GM21447 (cell line): Measurements from ENCODE around the gene CCDC14.
"Not testable (repeated sequence)": the region's sequence is repeated elsewhere in the genome, so short reads cannot be mapped to it uniquely, and the experiment has no call there.

Experiments
- ATAC-seq: cut with Tn5 transposase; IDR thresholded peaks from one replicate; pipeline ENCODE4 v1.9.1; 2021; ENCODE audit not compliant: unreplicated experiment

Gene CCDC14, protein sequence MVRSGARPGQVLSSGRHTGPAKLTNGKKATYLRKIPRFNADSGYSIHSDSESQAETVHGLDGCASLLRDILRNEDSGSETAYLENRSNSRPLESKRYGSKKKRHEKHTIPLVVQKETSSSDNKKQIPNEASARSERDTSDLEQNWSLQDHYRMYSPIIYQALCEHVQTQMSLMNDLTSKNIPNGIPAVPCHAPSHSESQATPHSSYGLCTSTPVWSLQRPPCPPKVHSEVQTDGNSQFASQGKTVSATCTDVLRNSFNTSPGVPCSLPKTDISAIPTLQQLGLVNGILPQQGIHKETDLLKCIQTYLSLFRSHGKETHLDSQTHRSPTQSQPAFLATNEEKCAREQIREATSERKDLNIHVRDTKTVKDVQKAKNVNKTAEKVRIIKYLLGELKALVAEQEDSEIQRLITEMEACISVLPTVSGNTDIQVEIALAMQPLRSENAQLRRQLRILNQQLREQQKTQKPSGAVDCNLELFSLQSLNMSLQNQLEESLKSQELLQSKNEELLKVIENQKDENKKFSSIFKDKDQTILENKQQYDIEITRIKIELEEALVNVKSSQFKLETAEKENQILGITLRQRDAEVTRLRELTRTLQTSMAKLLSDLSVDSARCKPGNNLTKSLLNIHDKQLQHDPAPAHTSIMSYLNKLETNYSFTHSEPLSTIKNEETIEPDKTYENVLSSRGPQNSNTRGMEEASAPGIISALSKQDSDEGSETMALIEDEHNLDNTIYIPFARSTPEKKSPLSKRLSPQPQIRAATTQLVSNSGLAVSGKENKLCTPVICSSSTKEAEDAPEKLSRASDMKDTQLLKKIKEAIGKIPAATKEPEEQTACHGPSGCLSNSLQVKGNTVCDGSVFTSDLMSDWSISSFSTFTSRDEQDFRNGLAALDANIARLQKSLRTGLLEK

GRCh38 chr3:123960781-123961507 is at the start of gene CCDC14:
CCDC14 (minus strand) TSS chr3:123961229; CDS start chr3:123961173, 56 bp downstream.
- peak; percentile 80 for ATAC-seq

DNA sequence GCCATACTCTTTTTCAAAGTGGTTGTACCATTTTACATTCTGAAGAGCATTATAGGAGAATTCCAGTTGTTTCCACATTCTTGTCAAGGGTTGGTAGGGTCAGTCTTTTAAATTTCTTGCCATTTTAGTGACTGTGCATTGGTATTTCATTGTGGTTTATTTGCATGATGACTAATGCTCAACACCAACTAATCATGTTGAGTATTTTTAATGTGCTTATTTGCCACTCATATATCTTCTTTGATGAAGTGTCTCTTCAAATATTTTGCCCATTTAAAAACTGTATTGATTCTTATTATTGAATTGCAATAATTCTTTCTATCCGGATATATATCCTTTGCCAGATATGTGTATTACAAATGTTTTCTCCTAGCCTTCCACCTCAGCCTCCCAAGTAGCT is 47.3 kb upstream of the CCDC14 start:
- not testable (repeated sequence) for ATAC-seq

DNA sequence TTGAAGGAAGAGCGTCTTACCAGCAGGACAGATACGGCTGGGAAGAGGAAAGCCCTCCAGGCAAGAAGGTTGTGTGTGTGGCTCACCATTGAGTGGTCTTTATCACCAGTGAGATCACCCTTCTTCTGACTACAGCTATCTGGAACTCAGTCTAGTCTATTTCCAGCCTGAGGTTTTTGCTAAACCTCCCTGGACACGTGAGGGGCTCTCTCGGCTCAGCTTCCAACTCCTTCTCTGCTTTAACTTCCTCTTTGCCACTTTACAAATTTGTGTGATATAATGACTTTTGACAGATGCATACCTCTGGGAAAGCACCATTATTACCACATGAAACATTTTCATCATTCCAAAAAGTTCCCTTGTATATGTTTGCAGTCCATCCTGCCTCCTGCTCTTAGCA is 46.2 kb upstream of the CCDC14 start:
- ATAC-seq = no peak

GRCh38 chr3:124002405-124003079 is 41.5 kb upstream of the CCDC14 start:
- ATAC-seq = not testable (repeated sequence)

GRCh38 chr3:124001366-124001765 is 40.3 kb upstream of the CCDC14 start:
- ATAC-seq = not testable (repeated sequence)

GRCh38 chr3:123997543-123997942 is 36.5 kb upstream of the CCDC14 start:
- ATAC-seq = no peak

- no peak for ATAC-seq
Measured at GRCh38 chr3:123993818-123994217, 32.8 kb upstream of the CCDC14 start.

GRCh38 chr3:123991730-123992588 is 30.9 kb upstream of the CCDC14 start, which contains the start of gene ROPN1:
ROPN1 (minus strand) TSS chr3:123992124; CDS start chr3:123980481, 11,643 bp downstream.
- not testable (repeated sequence) for ATAC-seq

- no peak for ATAC-seq
Measured at GRCh38 chr3:123986427-123986826, 25.4 kb upstream of the CCDC14 start.

DNA sequence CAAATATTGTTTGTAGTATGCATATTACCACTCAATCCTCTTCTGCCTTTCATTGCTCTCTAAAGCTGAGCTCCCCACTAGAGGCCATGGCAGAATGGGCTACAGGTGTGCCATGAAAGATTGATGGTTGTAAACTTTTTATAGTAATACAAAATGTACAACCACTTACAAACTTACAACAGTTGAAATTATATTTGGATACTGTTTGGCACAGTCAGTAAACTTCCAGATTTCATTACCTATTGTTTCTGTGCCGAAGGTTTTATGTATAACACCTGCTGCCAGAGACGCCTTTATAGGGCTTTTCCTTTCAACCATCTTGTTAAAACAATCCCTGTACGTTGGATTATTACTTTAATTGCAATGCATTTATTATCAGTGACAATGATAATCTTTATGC is 23.9 kb upstream of the CCDC14 start:
- ATAC-seq = no peak

DNA sequence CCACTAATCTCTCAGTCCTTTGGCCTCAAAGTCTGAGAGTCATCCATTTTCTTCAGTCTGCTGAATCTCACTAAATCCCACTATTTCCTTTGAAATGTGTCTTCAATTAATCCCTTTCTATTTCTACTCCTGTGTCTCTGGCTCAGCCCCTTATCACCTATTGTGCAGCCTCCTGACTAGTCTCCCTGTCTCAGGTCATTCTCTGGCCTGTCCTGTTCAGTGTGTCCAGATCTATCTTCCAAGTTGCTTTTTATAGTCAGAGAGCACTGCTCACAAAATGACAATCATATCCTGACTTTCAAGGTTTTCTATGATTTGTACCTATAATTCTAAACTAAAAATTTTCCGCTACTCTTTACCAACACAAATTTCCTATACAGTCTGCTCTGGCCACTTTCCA is 23.3 kb upstream of the CCDC14 start:
- ATAC-seq = no peak

DNA sequence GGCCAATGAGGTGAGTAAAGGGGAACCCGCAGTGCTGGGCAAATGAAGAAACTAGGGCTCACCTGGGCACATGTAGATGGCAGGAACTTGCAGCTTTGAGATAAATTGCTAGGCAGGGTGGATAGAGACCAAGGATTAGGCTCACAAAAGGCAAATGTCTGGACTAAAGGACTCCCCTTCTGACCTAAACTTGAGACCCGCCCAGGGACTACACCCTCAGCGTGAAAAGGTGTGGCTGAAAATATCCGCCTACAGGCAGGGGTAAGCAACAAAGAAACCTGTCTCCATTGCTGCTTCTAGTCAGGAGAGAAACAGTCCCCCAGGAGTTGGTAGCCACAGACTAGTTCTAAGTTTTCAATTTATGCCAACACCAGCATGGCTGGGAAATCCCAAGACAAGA is 20.3 kb upstream of the CCDC14 start:
- not testable (repeated sequence) for ATAC-seq

DNA sequence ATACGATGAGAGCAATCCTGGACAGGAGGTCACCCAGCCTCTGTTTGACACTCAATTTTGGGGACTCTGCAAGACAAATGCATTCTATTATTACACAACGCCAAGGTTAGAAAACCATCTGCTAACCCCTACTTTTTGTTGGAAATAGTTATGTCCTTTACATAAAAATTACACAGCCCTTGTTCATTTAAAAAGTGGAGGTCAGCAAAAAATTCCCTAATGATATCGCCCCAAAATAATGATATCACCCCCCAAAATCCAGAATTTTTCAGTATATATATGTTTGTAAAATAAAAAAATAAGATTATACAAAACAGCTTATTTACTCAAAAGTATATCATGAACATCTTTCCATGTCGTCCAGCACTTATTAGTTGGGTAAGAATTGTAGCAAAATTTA is 19.5 kb upstream of the CCDC14 start:
- ATAC-seq = no peak

DNA sequence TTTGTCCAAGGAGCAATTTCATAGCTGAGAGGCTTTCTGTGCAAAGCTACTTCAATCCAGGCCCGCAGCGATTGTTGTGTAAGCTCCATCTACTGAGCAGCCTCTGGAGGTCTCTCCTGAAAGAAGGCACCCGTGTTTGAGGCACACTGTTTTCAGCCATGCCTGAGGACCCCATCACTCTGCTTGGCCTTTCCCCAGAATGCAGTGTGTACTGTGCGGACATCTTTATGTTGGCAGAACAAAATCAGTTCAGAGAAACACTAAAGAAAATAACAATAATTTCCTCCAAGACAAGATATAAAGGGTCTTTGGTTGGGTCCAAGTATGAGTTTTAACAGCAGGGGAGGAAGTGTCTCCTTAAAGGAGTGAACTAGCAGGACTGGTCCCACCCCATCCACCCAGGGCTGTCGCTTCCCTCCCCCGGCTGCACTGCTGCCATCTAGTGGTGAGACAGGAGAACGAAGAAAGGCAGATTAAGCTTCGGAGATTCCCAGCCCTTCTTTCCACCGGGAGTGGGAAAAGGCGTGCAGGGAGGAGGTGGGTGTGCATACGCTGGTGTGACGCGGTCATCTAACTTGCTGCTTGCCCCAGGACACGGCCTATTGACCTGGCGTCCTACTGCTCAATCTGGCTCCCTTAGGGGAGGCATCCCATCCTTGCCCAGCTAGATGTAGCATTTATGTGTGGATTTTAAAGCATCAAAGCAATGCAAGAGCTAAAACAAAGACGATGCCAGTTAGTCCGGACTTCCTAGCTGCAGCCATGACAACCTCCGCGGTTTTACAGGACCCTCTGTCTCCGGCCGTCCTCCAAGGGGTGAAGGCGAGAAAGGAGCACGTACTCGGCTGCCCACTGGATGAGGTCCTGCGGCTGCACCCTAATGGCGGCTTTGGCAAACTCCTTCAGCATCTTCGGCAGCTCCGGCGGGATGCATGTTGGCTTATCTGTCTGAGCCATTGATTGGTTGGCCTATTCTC is 18.8 kb upstream of the CCDC14 start:
- ATAC-seq = not testable (repeated sequence)

GRCh38 chr3:123976904-123977303 is 15.9 kb upstream of the CCDC14 start:
- ATAC-seq = not testable (repeated sequence)

GRCh38 chr3:123976181-123976898 is 15.3 kb upstream of the CCDC14 start:
- ATAC-seq = not testable (repeated sequence)

DNA sequence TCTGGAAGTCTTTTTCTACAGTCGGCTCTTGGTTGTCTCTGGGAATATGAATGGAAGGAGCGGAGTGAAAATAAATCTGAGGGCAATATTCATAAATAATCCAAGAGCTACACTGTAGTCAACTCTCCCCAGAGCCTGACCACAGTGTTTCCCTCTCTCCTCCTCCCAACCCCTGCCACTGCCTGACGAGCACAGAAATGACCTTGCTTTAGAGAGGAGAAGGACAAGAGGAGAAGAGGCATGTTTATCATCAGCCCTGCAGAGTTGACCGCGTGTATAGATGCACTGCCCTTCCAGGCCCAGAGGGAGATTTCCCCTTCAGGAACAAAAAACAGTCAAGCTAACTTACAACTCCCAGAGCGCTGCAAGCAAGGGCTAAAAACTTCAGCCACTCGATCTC is 14.0 kb upstream of the CCDC14 start:
- not testable (repeated sequence) for ATAC-seq

GRCh38 chr3:123971406-123971805 is 10.4 kb upstream of the CCDC14 start:
- ATAC-seq = no peak
